Tibial nerve (tissue), 4 donors: Measurements from ENCODE around the gene IRF2BPL. TPM values are rescaled to one million over a fixed set of nuclear protein-coding genes. Genes with fewer than 3 reads are reported as not detected.

ENCODE experiments used
- DNase-seq, 2 donors: peaks; one replicate each; pipeline ENCODE4 v3.0.0-alpha.2; 2019; ENCODE audit warnings: low spot score in 2 of 2
- H3K27ac ChIP-seq, 4 donors: fragments of 200-600 bp; sonication (generic) in 3 of 4; one replicate each; pipeline ENCODE4 v1.5.1; 2017 to 2019; ENCODE audit warnings: mild to moderate bottlenecking in 1 of 4
- H3K27me3 ChIP-seq, 2 donors: fragments of 200-600 bp; sonication (generic) in 1 of 2; one replicate each; pipeline versions ENCODE4 v1.5.1 to v1.6.0; 2017 to 2019
- H3K36me3 ChIP-seq, 3 donors: fragments of 200-600 bp; sonication (generic); one replicate each; pipeline ENCODE4 v1.5.1; 2018 to 2019
- H3K4me1 ChIP-seq, 4 donors: fragments of 200-600 bp; sonication (generic) in 3 of 4; one replicate each; pipeline ENCODE4 v1.5.1; 2017 to 2019
- H3K4me3 ChIP-seq, 4 donors: fragments of 200-600 bp; sonication (generic) in 3 of 4; one replicate each; pipeline ENCODE4 v1.5.1; 2017 to 2019; ENCODE audit warnings: mild to moderate bottlenecking in 1 of 4, moderate library complexity in 1 of 4
- H3K9me3 ChIP-seq, 4 donors: fragments of 200-600 bp; sonication (generic) in 3 of 4; one replicate each; pipeline ENCODE4 v1.5.1; 2017 to 2019
- CTCF ChIP-seq, 5 experiments: fragments of 200-600 bp in 3 of 5; fragments of 450-650 bp in 2 of 5; sonication (generic) in 3 of 5; IDR thresholded peaks; one replicate each; pipeline ENCODE4 v1.5.1; 2016 to 2019; ENCODE audit warnings: antibody characterized with exemption in 5 of 5, mild to moderate bottlenecking in 3 of 5, moderate library complexity in 2 of 5
- EP300 ChIP-seq, 2 donors: sonication (generic); formaldehyde crosslinking; IDR thresholded peaks; one replicate each; pipeline ENCODE4 v1.6.1; 2017; ENCODE audit warnings: antibody characterized with exemption in 2 of 2, mild to moderate bottlenecking in 1 of 2
- POLR2A ChIP-seq, 2 donors: fragments of 450-650 bp; IDR thresholded peaks; one replicate each; pipeline ENCODE4 v1.6.1; 2017; ENCODE audit warnings: antibody characterized with exemption in 2 of 2, mild to moderate bottlenecking in 2 of 2, moderate library complexity in 2 of 2
- whole genome bisulfite sequencing, 2 donors: methylation state at CpG; one replicate each; pipeline ENCODE4 v1.1.5; 2018; 5-methylcytosine and 5-hydroxymethylcytosine counted together
- total RNA-seq, 4 donors: library from RNA; depleted of rRNA; stranded (reverse); fragments of >200 nt; gene quantifications; one replicate each; pipeline ENCODE4 v1.1.0, GENCODE V29; 2016

IRF2BPL gene
- 10 to 100 TPM; 52.4 to 69.2 (median 60.7) TPM for total RNA-seq

GRCh38 chr14:77028384-77029231 lies at the start of gene IRF2BPL:
TSS of gene IRF2BPL (minus strand) at chr14:77028708. CDS start at chr14:77027792, 916 bp downstream.
- WGBS, 2 donors: 1 to 2% methylated on average over 36 to 66 of the region's 84 CpGs
- no peaks in the 10 kb centered on the region for H3K27me3 ChIP-seq
- peak within 1 kb of the TSS; percentile 71 to 96 (median 90) for H3K4me3 ChIP-seq
- DNase-seq: peak; percentile 98 to 99
- H3K4me1 ChIP-seq: peaks cover 0 to 71% (median 64%) of the 10 kb centered on the region in 4 donors
- H3K27ac ChIP-seq: peak within 1 kb of the TSS; percentile 94 to 99 (median 99)
- peaks cover 0 to 10% (median 0%) of the 10 kb centered on the region in 3 donors for H3K36me3 ChIP-seq
- TF ChIP-seq EP300 (IDR thresholded peaks at IDR 0.05) (peak; percentile 90 to 98), POLR2A (IDR thresholded peaks at IDR 0.05) (peak; percentile 90 to 92), CTCF (IDR thresholded peaks at IDR 0.05) (peak in 1 of 5 experiments; percentile 44)
- H3K9me3 ChIP-seq: no peaks in the 10 kb centered on the region

GRCh38 chr14:77077040-77077439 lies 48.5 kb upstream of the IRF2BPL start:
- Histone ChIP-seq H3K36me3 (no peaks in the 10 kb centered on the region), H3K9me3 (peaks cover 0 to 7% (median 0%) of the 10 kb centered on the region in 4 donors), H3K27me3 (no peaks in the 10 kb centered on the region), H3K4me3 (no peak overlapping the region), H3K27ac (peak overlapping the region; percentile 76 to 96 (median 82)), H3K4me1 (peaks cover 0 to 42% (median 21%) of the 10 kb centered on the region in 4 donors)
- 81 to 88% methylated on average over 3 of the region's 3 CpGs for WGBS, 2 donors
- TF ChIP-seq CTCF (IDR thresholded peaks at IDR 0.05) (no peak), EP300 (IDR thresholded peaks at IDR 0.05) (no peak), POLR2A (IDR thresholded peaks at IDR 0.05) (no peak)
- no peak for DNase-seq

- TF ChIP-seq POLR2A (IDR thresholded peaks at IDR 0.05): peak in 1 of 2 donors; percentile 12
- peak in 2 of 5 experiments; percentile 15 to 24 for TF ChIP-seq CTCF (IDR thresholded peaks at IDR 0.05)
- TF ChIP-seq EP300 (IDR thresholded peaks at IDR 0.05): peak; percentile 98 to 100
- DNase-seq: peak; percentile 85 to 89
- peak overlapping the region; percentile 76 to 96 (median 87) for H3K27ac ChIP-seq
- peaks cover 0 to 43% (median 21%) of the 10 kb centered on the region in 4 donors for H3K4me1 ChIP-seq
- H3K4me3 ChIP-seq: peak overlapping the region; percentile 6 to 40 (median 24)
- no peaks in the 10 kb centered on the region for H3K36me3 ChIP-seq
- H3K9me3 ChIP-seq: peaks cover 0 to 7% (median 0%) of the 10 kb centered on the region in 4 donors
- 6 to 9% methylated on average over 10 of the region's 10 CpGs for WGBS, 2 donors
- no peaks in the 10 kb centered on the region for H3K27me3 ChIP-seq
These were observed 47.7 kb upstream of the IRF2BPL start for GRCh38 chr14:77076113-77076631.

- Histone ChIP-seq H3K27me3 (no peaks in the 10 kb centered on the region), H3K27ac (peak overlapping the region; percentile 76 to 96 (median 87)), H3K4me3 (peak overlapping the region in 3 of 4 donors; percentile 6 to 40 (median 10)), H3K36me3 (no peaks in the 10 kb centered on the region), H3K4me1 (peaks cover 0 to 55% (median 23%) of the 10 kb centered on the region in 4 donors), H3K9me3 (peaks cover 0 to under 1% (median 0%) of the 10 kb centered on the region in 4 donors)
- DNase-seq: no peak
- no peak for TF ChIP-seq POLR2A (IDR thresholded peaks at IDR 0.05)
- TF ChIP-seq CTCF (IDR thresholded peaks at IDR 0.05): no peak
- TF ChIP-seq EP300 (IDR thresholded peaks at IDR 0.05): no peak
These were observed 46.5 kb upstream of the IRF2BPL start for GRCh38 chr14:77074969-77075368.
